ENCODE data around the gene QRFP. TPM values are rescaled to one million over a fixed set of nuclear protein-coding genes. Genes with fewer than 3 reads are reported as not detected.

Gene QRFP
- polyA plus RNA-seq, 1 donor from 2014 or later: not detected

GRCh38 chr9:130892477-130893304 is 3.9 kb downstream of the QRFP start:
- Histone ChIP-seq H3K9me2 (ENCODE audit: insufficient read depth, low read length) (no peaks in the 10 kb centered on the region), H2AFZ (ENCODE audit: low read depth, low read length) (no peak overlapping the region), H3K79me2 (replicated peaks; ENCODE audit: insufficient read depth, low read length) (no peaks in the 10 kb centered on the region), H3K9me3 (ENCODE audit: low read length) (no peaks in the 10 kb centered on the region), H3K27me3 (ENCODE audit: insufficient read depth, low read depth, low read length) (no peaks in the 10 kb centered on the region), H3K36me3 (ENCODE audit: insufficient read depth, low read length) (no peaks in the 10 kb centered on the region), H3K4me2 (ENCODE audit: low read length) (peak overlapping the region; percentile 78), H4K20me1 (ENCODE audit: insufficient read depth) (no peaks in the 10 kb centered on the region), H3K27ac (ENCODE audit: low read length) (peak overlapping the region; percentile 97), H3K4me3 (ENCODE audit: low read length) (peak overlapping the region; percentile 55), H3F3A (ENCODE audit: insufficient read depth, low read length, poor library complexity, severe bottlenecking) (peaks cover 8% of the 10 kb centered on the region), H3K9ac (ENCODE audit: low read length) (peak overlapping the region; percentile 72)
- no peak for TF ChIP-seq RAD21 (conservative IDR thresholded peaks at IDR 0.05)
- TF ChIP-seq SMC3 (conservative IDR thresholded peaks at IDR 0.05; ENCODE audit: poor library complexity): no peak
- TF ChIP-seq TAF1 (IDR thresholded peaks at IDR 0.05; ENCODE audit: low read depth): no peak
- TF ChIP-seq MXI1 (conservative IDR thresholded peaks at IDR 0.05; ENCODE audit: poor library complexity, severe bottlenecking): peak; percentile 21
- TF ChIP-seq CTCF (IDR thresholded peaks at IDR 0.05; ENCODE audit: poor library complexity, severe bottlenecking): no peak
- no peak for TF ChIP-seq REST (IDR thresholded peaks at IDR 0.05; ENCODE audit: borderline replicate concordance)
- TF ChIP-seq POLR2AphosphoS5 (IDR thresholded peaks at IDR 0.05): no peak

GRCh38 chr9:130891688-130892476 is 4.7 kb downstream of the QRFP start:
- Histone ChIP-seq H4K20me1 (ENCODE audit: insufficient read depth) (no peaks in the 10 kb centered on the region), H3K27ac (ENCODE audit: low read length) (peak overlapping the region; percentile 97), H3K36me3 (ENCODE audit: insufficient read depth, low read length) (no peaks in the 10 kb centered on the region)

More at GRCh38 chr9:130891688-130892476, 4.7 kb downstream of the QRFP start:
- Histone ChIP-seq H3F3A (ENCODE audit: insufficient read depth, low read length, poor library complexity, severe bottlenecking) (peaks cover 8% of the 10 kb centered on the region), H3K9ac (ENCODE audit: low read length) (peak overlapping the region; percentile 72), H3K4me2 (ENCODE audit: low read length) (peak overlapping the region; percentile 78), H2AFZ (ENCODE audit: low read depth, low read length) (peak overlapping the region; percentile 6), H3K9me2 (ENCODE audit: insufficient read depth, low read length) (no peaks in the 10 kb centered on the region), H3K9me3 (ENCODE audit: low read length) (no peaks in the 10 kb centered on the region), H3K4me3 (ENCODE audit: low read length) (peak overlapping the region; percentile 55), H3K79me2 (replicated peaks; ENCODE audit: insufficient read depth, low read length) (no peaks in the 10 kb centered on the region), H3K27me3 (ENCODE audit: insufficient read depth, low read depth, low read length) (no peaks in the 10 kb centered on the region)
- TF ChIP-seq POLR2AphosphoS5 (IDR thresholded peaks at IDR 0.05): no peak
- no peak for TF ChIP-seq RAD21 (conservative IDR thresholded peaks at IDR 0.05)
- no peak for TF ChIP-seq CTCF (IDR thresholded peaks at IDR 0.05; ENCODE audit: poor library complexity, severe bottlenecking)
- TF ChIP-seq EP300 (conservative IDR thresholded peaks at IDR 0.05; ENCODE audit: poor library complexity, severe bottlenecking): peak; percentile 51
- TF ChIP-seq SMC3 (conservative IDR thresholded peaks at IDR 0.05; ENCODE audit: poor library complexity): no peak
- TF ChIP-seq REST (IDR thresholded peaks at IDR 0.05; ENCODE audit: borderline replicate concordance): no peak
- peak; percentile 82 for TF ChIP-seq MXI1 (conservative IDR thresholded peaks at IDR 0.05; ENCODE audit: poor library complexity, severe bottlenecking)
- no peak for TF ChIP-seq TAF1 (IDR thresholded peaks at IDR 0.05; ENCODE audit: low read depth)
- no peak for TF ChIP-seq EZH2 (IDR thresholded peaks at IDR 0.05; ENCODE audit: borderline replicate concordance, insufficient read depth, low read length, poor library complexity, severe bottlenecking)

Data from neural cell (in vitro differentiated cells).